Keratinocyte (primary cell): ENCODE results near the gene ART4. TPM values are rescaled to one million over a fixed set of nuclear protein-coding genes. Genes with fewer than 3 reads are reported as not detected.

Experiments used
- DNase-seq: peaks from one replicate; pipeline ENCODE4 v3.0.0-alpha.2; 2011; ENCODE audit warnings: low read depth, missing footprints, low spot score
- FAIRE-seq: peaks from 2 replicates; lab custom pipeline; 2011; peaks lifted over from hg19 to GRCh38; lab: Jason Lieb, UNC
- H2AFZ ChIP-seq: 2 replicates; pipeline ENCODE4 v1.6.0; 2012; ENCODE audit warnings: low read length, control low read depth, inconsistent platforms; ENCODE audit not compliant: control insufficient read depth
- H3K27ac ChIP-seq: 2 replicates; pipeline ENCODE4 v1.5.1; 2011; ENCODE audit warnings: low read length; ENCODE audit not compliant: control insufficient read depth, insufficient read depth
- H3K27me3 ChIP-seq: 3 replicates; pipeline ENCODE4 v1.6.0; 2011; ENCODE audit warnings: low read length; ENCODE audit not compliant: control insufficient read depth, insufficient read depth; ENCODE audit errors: extremely low read depth
- H3K36me3 ChIP-seq, 2 experiments: 2 replicates in 1 of 2; 3 replicates in 1 of 2; pipeline ENCODE4 v1.5.1; 2011; ENCODE audit warnings: low read length in 2 of 2, mild to moderate bottlenecking in 1 of 2; ENCODE audit not compliant: control insufficient read depth in 2 of 2, insufficient read depth in 2 of 2; ENCODE audit errors: extremely low read depth in 1 of 2
- H3K4me1 ChIP-seq: 3 replicates; pipeline ENCODE4 v1.5.1; 2011; ENCODE audit warnings: low read length; ENCODE audit not compliant: control insufficient read depth, insufficient read depth; ENCODE audit errors: extremely low read depth
- H3K4me2 ChIP-seq: 3 replicates; pipeline ENCODE4 v1.6.0; 2011; ENCODE audit warnings: low read depth, low read length; ENCODE audit not compliant: control insufficient read depth, insufficient read depth; ENCODE audit errors: extremely low read depth
- H3K4me3 ChIP-seq, 3 experiments: fragments of 200-600 bp in 1 of 3; sonication (generic) in 1 of 3; 2 replicates in 2 of 3; 3 replicates in 1 of 3; pipeline ENCODE4 v1.5.1; 2011 to 2016; ENCODE audit warnings: low read length in 3 of 3, mild to moderate bottlenecking in 3 of 3, control low read depth in 2 of 3, inconsistent platforms in 1 of 3, low read depth in 1 of 3, mixed read lengths in 1 of 3, mixed run types in 1 of 3, moderate library complexity in 1 of 3; ENCODE audit not compliant: control insufficient read depth in 2 of 3, insufficient read depth in 2 of 3; ENCODE audit errors: extremely low read depth in 1 of 3
- H3K79me2 ChIP-seq: 2 replicates; pipeline ENCODE4 v1.6.0; 2012; ENCODE audit warnings: low read length; ENCODE audit not compliant: control insufficient read depth, insufficient read depth
- H3K9ac ChIP-seq: 3 replicates; pipeline ENCODE4 v1.6.0; 2011; ENCODE audit warnings: low read length; ENCODE audit not compliant: control insufficient read depth, insufficient read depth; ENCODE audit errors: extremely low read depth
- H3K9me1 ChIP-seq: 3 replicates; pipeline ENCODE4 v1.6.0; 2011; ENCODE audit warnings: low read length; ENCODE audit not compliant: control insufficient read depth, insufficient read depth; ENCODE audit errors: extremely low read depth
- H3K9me3 ChIP-seq: 2 replicates; pipeline ENCODE4 v1.5.1; 2012; ENCODE audit warnings: low read depth, low read length; ENCODE audit not compliant: control insufficient read depth
- H4K20me1 ChIP-seq: 3 replicates; pipeline ENCODE4 v1.6.0; 2011; ENCODE audit warnings: low read length; ENCODE audit not compliant: control insufficient read depth, insufficient read depth; ENCODE audit errors: extremely low read depth
- EZH2 ChIP-seq: IDR thresholded peaks from one replicate; pipeline ENCODE4 v1.6.1; 2012; ENCODE audit warnings: inconsistent platforms, mild to moderate bottlenecking, low read length, moderate library complexity
- dilution Hi-C: fragments of 300-500 bp; cut with MboI; formaldehyde crosslinking; loops from one replicate; pipeline ENCODE4 v1.7.0; 2020; ENCODE audit warnings: low sequenced_read_pairs; ENCODE audit not compliant: extremely low pct_ligation_motif_present
- polyA plus RNA-seq, 5 experiments: library from polyadenylated mRNA; depleted of rRNA in 3 of 5; stranded (reverse) in 3 of 5; stranded (forward) in 1 of 5; unstranded in 1 of 5; fragments of >200 nt; gene quantifications; 1 replicate in 1 of 5; 2 replicates in 3 of 5; 3 replicates in 1 of 5; pipeline versions ENCODE4 v1.2.1 to v1.2.3, GENCODE V29; 2011 to 2012; ENCODE audit warnings: missing spikeins in 2 of 5, low read depth in 1 of 5, low replicate concordance in 1 of 5
- TF ChIP-seq, protein P1 (sequence below), 3 experiments: IDR thresholded peaks in 1 of 3; conservative IDR thresholded peaks in 1 of 3; optimal IDR thresholded peaks in 1 of 3; 2 replicates in 2 of 3; 3 replicates in 1 of 3; pipeline versions ENCODE3 to v1.5.1; 2011; ENCODE audit warnings: low read length in 3 of 3, mild to moderate bottlenecking in 3 of 3, moderate library complexity in 2 of 3, control low read depth in 1 of 3, inconsistent platforms in 1 of 3; ENCODE audit not compliant: insufficient read depth in 2 of 3; ENCODE audit errors: extremely low read depth in 1 of 3

ART4 gene
- polyA plus RNA-seq, 1 donor (not counting 4 experiments of a cell fraction or from before 2014, with no cell fraction given): not detected

DNA sequence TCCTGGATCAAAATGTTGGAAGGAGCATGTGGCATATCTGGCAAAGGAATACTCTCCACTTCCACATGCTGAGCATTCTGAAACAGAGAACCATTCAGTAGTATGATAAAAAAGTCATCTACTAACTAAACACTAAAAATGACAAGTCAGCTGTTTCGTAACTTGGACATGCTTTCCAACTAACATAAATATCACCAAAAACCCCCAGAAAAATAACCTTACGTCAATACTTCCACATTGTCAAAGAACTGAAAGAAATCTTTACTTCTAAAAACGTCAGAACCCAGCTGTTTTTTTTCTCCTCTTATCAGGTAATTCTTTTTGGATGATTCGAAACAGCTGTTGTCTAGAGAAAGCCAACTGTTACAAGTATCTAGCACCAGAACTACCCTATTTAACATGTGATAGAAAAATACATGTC, 48.3 kb downstream of the ART4 start:
- no peak overlapping the region for H2AFZ ChIP-seq
- H3K9me3 ChIP-seq: no peaks in the 10 kb centered on the region
- no peak overlapping the region for H3K4me3 ChIP-seq
- H3K4me1 ChIP-seq: no peaks in the 10 kb centered on the region
- TF ChIP-seq EZH2: no peak
- TF ChIP-seq, protein P1, sequence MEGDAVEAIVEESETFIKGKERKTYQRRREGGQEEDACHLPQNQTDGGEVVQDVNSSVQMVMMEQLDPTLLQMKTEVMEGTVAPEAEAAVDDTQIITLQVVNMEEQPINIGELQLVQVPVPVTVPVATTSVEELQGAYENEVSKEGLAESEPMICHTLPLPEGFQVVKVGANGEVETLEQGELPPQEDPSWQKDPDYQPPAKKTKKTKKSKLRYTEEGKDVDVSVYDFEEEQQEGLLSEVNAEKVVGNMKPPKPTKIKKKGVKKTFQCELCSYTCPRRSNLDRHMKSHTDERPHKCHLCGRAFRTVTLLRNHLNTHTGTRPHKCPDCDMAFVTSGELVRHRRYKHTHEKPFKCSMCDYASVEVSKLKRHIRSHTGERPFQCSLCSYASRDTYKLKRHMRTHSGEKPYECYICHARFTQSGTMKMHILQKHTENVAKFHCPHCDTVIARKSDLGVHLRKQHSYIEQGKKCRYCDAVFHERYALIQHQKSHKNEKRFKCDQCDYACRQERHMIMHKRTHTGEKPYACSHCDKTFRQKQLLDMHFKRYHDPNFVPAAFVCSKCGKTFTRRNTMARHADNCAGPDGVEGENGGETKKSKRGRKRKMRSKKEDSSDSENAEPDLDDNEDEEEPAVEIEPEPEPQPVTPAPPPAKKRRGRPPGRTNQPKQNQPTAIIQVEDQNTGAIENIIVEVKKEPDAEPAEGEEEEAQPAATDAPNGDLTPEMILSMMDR (optimal IDR thresholded peaks at IDR 0.05 in 1 of 3, IDR thresholded peaks at IDR 0.05 in 1 of 3, conservative IDR thresholded peaks at IDR 0.05 in 1 of 3; ENCODE audit: extremely low read depth in 1 of 3, insufficient read depth in 2 of 3, low read length in 3 of 3): no peak
- dilution Hi-C loops: no loop called here
- H3K27me3 ChIP-seq: no peaks in the 10 kb centered on the region
- H3K79me2 ChIP-seq: peaks cover 12% of the 10 kb centered on the region
- H3K27ac ChIP-seq: no peak overlapping the region
- H3K9me1 ChIP-seq: no peaks in the 10 kb centered on the region
- FAIRE-seq (no peak), DNase-seq (no peak)
- peaks cover 4 to 36% of the 10 kb centered on the region in 2 experiments for H3K36me3 ChIP-seq
- H3K9ac ChIP-seq: no peak overlapping the region
- H3K4me2 ChIP-seq: no peak overlapping the region
- H4K20me1 ChIP-seq: no peaks in the 10 kb centered on the region

DNA sequence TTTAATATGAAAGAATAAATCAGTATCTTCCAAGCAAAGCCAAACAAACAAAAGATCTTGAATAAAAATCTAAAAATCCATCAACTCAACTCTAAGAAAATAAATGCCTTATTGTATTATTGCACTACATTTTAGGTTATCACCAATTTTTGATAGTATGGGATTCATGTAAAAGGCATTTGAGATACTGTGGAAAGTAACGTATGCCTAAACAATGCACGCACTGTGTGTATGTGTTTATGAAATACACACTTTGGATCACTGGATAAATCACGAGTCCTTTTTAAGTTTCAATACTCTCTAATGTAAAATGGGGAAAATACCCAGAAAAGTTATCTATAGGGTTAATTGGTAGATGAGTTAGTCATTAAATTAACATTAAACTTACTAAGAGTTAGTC, 57.8 kb downstream of the ART4 start:
- dilution Hi-C loops: no loop called here
- H3K9me3 ChIP-seq: no peaks in the 10 kb centered on the region
- DNase-seq: no peak
- no peaks in the 10 kb centered on the region for H3K9me1 ChIP-seq
- no peaks in the 10 kb centered on the region for H3K79me2 ChIP-seq
- no peaks in the 10 kb centered on the region for H3K27me3 ChIP-seq
- H4K20me1 ChIP-seq: no peaks in the 10 kb centered on the region
- peaks cover 4 to 11% of the 10 kb centered on the region in 2 experiments for H3K36me3 ChIP-seq
- H2AFZ ChIP-seq: no peak overlapping the region
- H3K4me2 ChIP-seq: no peak overlapping the region
- no peak overlapping the region for H3K9ac ChIP-seq
- no peak for TF ChIP-seq EZH2
- TF ChIP-seq, protein P1 (optimal IDR thresholded peaks at IDR 0.05 in 1 of 3, IDR thresholded peaks at IDR 0.05 in 1 of 3, conservative IDR thresholded peaks at IDR 0.05 in 1 of 3; ENCODE audit: extremely low read depth in 1 of 3, insufficient read depth in 2 of 3, low read length in 3 of 3): no peak
- H3K4me3 ChIP-seq: no peak overlapping the region
- H3K4me1 ChIP-seq: no peaks in the 10 kb centered on the region
- FAIRE-seq: no peak
- H3K27ac ChIP-seq: no peak overlapping the region
